ENCODE data around the gene MRGPRF.

GRCh38 chr11:68978626-68978930 is 34.5 kb downstream of the MRGPRF start:
- TF ChIP-seq CTCF (IDR thresholded peaks at IDR 0.05 in 8 of 11, conservative IDR thresholded peaks at IDR 0.05 in 3 of 11) = no peak
- no peak for TF ChIP-seq POLR2A (IDR thresholded peaks at IDR 0.05)

Measured in spleen (tissue), 7 donors.